ENCODE results near the gene PRR19.

The PRR19 gene

DNA sequence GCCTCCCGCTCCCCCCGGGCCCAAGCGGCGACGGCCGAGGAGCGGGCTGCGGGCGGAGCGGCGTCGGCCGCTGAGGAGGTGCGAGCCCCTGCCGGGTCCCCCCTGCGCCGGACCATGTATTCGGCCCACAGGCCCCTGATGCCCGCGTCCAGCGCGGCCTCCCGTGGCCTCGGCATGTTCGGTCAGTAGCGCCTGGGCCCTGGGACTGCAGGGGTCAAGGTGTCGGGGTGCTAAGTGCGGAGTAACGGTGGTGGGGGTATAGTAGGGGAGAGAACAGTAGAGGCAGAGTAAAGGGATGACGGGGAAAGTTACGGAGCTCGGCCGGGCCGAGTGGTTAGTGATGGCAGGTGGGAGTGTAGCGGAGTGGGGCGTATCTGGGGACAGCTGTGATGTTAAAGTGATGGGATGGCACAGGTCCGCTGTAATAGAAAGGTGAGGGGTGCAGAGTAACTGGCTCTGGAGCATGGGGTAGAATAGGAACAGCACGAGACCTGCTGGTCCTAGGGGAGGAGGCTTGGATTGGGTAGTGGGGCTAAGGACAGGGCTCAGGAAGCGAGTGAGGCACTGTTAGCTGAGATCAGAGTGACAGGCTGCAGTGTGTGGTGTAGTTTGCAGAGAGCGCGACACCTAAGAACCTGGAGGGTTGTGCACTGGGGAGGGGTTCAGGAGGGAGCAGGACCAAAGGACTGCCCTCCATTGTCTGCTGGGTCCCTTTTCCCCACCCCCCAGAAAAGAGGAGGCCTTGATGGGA, 17.2 kb upstream of the PRR19 start:
- no peak for DNase-seq

DNA sequence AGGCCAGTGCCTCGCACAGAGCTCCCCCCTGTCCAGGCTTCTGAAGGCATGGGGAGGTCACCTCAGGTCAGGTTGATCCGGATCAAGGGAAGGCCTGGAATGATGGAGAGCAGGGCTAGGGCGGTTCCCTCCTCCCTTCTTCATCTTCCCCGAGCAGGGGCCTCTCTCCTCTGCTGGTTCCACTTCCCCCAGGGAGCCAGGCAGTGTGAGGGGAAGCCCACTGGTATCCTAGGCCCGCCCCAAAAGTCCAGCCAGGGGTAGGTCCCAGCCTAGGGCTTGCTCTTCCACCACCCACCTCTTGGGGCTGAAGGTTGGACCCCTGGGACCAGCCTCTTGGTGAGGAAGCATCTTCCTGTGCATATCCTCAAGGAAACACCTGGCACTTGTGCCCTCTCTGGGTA, 16.4 kb upstream of the PRR19 start:
- no peak for DNase-seq

DNA sequence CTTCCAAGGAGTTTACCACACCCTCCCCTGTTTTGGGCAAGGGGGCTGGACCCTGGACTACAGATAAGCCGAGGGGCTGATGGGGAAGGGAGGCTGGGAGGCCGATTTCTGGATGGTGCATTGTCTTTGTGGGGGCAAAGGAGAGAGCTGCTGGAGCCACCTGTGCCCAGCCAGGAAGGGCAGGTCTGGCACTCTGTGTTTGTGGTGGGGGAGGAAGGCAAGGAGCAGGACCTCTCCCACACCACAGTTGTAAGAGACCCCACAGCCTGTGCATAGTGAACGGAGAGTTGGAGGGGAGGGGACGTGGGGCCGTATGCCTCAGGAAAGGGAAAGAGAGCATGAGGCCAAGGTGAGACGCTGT, 16.0 kb upstream of the PRR19 start:
- DNase-seq: no peak

DNA sequence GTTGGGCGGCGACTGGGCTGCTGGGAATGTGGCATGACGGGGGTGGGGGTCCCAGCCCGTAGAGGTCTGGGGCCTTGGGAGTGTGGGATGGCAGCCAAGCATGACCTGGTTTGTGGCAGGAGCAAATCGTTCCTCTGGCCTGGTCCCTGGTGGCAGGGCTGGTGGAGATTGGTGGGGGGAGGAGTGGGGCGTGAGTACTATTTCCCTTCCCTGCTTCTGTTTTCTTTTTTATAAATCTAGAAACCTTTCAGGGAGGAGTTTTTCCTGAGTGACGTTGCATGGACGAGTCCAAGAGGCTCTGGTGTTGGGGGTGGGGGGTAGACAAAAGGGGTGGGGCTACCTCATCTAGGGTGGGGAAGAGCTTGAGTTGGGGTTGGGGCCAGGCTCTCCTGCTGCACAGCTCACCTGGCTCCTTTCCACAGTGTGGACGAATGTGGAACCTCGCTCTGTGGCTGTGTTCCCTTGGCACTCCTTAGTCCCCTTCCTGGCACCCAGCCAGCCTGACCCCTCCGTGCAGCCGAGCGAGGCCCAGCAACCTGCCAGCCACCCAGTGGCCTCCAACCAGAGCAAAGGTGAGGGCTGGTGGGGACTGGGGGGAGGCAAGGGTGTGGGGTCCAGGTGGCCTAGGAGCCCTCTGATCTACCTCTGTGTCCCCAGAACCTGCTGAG, 15.4 kb upstream of the PRR19 start:
- DNase-seq: no peak

DNA sequence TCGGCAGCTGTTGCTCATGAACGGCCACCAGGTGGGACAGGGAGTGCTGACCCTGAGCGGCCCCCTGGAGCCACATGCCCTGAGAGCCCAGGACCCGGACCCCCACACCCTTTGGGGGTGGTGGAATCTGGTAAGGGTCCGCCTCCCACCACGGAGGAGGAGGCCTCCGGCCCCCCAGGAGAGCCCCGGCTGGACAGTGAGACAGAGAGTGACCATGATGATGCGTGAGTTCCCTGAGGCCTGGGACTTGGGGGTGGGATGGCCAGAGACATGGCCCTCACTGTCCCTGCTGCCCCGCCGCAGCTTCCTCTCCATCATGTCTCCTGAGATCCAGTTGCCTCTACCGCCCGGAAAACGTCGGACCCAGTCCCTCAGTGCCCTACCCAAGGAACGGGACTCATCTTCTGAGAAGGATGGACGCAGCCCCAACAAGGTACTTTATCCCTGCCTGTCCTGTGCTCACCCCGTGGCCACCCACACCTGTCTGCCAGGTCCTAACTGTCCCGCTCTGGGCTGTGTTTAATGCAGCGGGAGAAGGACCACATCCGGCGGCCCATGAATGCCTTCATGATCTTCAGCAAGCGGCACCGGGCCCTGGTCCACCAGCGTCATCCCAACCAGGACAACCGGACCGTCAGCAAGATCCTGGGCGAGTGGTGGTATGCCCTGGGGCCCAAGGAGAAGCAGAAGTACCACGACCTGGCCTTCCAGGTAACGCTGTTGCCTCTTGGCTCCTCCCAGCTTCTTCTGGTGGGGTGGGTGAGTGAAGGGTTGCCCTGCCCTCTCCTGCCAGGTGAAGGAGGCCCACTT, 14.7 kb upstream of the PRR19 start:
- no peak for DNase-seq

DNA sequence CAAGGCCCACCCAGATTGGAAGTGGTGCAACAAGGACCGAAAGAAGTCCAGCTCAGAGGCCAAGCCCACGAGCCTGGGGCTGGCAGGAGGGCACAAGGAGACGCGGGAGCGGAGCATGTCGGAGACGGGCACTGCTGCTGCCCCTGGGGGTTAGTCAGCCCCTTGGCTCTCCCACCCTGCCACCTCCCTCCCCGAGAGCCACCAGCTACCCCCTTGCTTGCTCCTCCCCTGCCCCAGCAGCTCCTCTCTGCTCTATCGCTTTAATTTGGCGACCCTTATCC, 14.2 kb upstream of the PRR19 start:
- DNase-seq: no peak

DNA sequence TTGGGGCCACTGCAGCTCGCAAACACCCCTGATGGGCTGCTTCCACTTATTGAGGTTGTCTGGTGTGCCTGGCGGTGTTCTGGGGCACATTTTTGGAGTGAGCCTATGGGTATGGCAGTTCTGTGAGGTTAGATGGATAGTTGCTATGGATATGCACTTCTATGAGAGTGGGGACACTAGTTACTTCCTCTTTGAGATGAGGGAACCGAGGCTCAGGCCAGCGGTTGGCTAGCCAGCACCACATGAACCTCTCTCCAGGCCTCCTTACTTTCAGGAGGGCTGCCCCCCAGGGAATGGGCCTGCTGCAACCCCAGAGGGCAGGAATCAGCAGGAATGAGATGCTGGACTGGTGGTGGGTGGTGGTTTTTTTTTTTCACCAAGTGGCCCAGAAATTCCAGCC, 13.5 kb upstream of the PRR19 start:
- no peak for DNase-seq

DNA sequence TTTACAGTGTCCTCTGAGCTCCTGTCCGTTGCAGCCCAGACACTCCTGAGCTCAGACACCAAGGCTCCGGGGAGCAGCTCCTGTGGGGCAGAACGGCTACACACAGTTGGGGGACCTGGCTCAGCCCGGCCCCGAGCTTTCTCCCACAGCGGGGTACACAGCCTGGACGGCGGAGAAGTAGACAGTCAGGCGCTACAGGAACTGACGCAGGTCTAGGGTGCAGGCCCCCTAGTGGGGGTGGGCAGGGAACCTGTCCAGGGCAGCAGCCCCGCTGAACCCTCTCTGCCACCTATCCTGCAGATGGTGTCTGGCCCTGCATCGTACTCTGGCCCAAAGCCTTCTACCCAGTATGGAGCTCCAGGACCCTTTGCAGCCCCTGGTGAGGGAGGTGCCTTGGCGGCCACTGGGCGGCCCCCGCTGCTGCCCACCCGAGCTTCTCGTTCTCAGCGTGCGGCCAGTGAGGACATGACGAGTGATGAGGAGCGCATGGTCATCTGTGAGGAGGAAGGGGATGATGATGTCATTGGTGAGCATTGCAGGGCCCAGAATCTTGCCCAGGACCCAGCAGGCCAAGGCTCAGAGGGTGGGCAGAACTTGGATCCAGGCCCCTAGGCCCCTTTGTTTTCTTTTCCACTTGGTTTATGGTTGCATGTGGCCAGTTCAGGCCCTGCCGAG, 12.9 kb upstream of the PRR19 start:
- DNase-seq: no peak

DNA sequence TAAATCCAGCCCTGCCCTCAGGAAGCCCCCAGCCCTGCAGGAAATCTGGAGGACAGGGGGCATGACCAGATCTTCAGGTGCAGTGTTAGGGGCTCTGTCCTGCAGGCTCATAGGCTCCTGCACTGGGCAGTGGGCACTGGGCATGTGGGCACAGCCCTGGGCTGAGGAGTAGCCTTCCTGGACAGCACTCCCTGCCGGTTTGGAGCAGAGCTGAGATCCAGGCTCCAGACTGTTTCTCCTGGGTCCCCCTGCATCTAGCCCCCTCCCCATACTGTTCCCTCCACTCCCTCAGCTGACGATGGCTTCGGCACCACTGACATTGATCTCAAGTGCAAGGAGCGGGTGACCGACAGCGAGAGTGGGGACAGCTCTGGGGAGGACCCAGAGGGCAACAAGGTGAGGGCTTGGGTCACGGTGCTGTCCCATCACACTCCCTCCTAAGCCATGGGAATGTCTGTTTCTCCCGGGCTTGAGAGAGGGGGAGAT, 12.3 kb upstream of the PRR19 start:
- no peak for DNase-seq

DNA sequence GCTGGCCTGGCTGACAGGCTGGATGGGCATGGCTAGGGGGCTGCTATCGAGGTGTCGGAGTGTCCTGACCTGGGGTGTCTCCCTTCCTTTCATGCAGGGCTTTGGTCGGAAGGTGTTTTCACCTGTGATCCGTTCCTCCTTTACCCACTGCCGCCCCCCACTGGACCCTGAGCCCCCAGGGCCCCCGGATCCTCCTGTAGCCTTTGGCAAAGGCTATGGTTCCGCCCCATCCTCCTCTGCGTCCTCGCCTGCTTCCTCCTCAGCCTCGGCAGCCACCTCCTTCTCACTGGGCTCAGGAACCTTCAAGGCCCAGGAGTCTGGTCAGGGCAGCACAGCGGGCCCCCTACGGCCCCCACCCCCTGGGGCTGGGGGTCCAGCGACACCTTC, 11.8 kb upstream of the PRR19 start:
- DNase-seq: no peak

DNA sequence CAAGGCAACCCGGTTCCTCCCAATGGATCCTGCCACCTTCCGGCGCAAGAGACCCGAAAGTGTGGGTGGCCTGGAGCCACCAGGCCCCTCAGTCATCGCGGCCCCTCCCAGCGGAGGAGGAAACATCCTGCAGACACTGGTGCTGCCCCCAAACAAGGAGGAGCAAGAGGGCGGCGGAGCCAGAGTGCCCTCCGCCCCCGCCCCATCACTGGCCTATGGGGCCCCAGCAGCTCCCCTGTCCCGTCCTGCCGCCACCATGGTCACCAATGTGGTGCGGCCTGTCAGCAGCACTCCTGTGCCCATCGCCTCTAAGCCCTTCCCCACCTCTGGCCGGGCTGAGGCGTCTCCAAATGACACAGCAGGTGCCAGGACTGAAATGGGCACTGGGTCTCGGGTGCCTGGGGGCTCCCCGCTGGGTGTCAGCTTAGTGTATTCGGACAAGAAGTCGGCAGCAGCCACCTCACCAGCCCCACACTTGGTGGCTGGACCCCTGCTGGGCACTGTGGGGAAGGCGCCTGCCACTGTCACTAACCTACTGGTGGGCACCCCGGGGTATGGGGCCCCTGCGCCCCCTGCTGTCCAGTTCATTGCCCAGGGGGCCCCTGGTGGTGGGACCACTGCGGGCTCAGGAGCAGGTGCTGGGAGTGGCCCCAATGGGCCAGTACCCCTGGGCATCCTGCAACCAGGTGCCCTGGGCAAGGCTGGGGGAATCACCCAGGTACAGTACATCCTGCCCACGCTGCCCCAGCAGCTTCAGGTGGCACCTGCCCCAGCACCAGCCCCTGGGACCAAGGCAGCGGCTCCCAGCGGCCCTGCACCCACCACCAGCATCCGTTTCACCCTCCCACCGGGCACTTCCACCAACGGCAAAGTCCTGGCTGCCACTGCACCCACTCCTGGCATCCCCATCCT, 11.2 kb upstream of the PRR19 start:
- no peak for DNase-seq

DNA sequence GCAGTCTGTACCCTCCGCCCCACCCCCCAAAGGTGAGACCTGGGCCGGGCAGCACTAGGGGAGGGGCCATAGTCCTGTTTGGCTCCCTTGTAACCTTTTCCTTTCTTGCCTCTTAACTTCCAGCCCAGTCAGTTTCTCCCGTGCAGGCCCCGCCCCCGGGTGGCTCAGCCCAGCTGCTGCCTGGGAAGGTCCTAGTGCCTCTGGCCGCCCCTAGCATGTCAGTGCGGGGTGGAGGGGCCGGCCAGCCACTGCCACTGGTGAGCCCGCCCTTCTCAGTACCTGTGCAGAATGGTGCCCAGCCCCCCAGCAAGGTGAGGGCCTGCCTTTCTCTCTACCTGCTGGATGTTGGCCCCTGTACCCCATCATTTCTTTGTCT, 10.5 kb upstream of the PRR19 start:
- no peak for DNase-seq

DNA sequence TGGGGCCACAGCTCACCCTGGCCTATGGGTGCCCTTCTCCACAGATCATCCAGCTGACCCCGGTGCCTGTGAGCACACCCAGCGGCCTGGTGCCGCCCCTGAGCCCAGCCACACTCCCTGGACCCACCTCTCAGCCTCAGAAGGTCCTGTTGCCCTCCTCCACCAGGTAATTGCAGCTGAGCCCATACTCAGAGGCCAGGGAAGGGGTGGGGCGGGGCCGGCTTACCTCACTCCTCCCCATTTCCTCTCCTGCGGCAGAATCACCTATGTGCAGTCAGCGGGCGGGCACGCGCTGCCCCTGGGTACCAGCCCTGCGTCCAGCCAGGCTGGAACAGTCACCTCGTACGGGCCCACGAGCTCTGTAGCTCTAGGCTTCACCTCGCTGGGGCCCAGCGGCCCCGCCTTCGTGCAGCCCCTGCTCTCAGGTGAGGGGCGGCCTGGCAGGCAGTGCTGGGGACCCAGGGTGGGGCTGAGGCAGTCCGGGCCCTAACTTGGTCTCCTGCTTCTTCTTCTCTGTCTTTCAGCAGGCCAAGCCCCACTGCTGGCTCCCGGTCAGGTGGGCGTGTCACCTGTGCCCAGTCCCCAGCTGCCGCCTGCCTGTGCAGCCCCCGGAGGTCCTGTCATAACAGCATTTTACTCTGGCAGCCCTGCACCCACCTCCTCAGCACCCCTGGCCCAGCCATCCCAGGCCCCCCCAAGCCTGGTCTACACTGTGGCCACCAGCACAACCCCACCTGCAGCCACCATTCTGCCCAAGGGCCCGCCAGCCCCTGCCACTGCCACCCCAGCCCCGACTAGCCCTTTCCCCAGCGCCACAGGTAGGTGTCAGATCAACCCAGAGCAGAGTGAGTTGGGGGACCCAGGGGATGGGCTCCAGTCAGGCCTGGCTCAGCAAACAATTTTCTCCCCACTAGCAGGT, 9.6 kb upstream of the PRR19 start:
- no peak for DNase-seq

DNA sequence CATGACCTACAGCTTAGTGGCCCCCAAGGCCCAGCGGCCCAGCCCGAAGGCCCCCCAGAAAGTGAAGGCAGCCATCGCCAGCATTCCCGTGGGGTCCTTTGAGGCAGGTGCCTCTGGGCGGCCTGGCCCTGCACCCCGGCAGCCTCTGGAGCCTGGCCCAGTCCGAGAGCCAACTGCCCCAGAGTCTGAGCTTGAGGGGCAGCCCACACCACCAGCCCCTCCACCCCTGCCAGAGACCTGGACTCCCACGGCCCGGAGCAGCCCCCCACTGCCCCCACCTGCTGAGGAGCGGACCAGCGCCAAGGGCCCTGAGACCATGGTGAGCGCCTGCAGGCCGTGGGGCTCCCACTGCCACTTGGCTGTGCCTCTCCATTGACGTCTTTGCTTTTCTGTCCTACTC, 9.0 kb upstream of the PRR19 start:
- DNase-seq: no peak

DNA sequence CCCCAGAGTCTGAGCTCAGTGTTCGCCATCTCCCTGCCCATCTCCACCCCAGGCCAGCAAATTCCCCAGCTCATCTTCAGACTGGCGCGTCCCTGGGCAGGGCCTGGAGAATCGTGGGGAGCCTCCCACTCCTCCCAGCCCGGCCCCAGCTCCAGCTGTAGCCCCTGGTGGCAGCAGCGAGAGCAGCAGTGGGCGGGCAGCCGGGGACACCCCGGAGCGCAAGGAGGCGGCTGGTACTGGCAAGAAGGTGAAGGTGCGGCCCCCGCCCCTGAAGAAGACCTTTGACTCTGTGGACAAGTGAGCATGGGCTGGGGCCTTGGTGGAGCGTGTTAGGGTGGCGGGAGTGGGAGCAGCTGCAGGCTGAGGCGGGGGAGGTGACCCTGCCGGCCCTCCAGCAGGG, 8.4 kb upstream of the PRR19 start:
- no peak for DNase-seq

DNA sequence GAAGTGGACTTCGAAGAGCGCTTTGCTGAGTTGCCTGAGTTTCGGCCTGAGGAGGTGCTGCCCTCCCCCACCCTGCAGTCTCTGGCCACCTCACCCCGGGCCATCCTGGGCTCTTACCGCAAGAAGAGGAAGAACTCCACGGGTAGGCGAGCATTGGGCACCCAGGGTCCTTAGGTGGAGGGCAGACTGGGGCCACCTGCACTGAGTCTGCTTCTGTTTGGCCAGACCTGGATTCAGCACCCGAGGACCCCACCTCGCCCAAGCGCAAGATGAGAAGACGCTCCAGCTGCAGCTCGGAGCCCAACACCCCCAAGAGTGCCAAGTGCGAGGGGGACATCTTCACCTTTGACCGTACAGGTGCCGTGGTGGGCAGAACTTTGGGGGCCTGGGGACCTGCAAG, 8.0 kb upstream of the PRR19 start:
- DNase-seq: no peak

DNA sequence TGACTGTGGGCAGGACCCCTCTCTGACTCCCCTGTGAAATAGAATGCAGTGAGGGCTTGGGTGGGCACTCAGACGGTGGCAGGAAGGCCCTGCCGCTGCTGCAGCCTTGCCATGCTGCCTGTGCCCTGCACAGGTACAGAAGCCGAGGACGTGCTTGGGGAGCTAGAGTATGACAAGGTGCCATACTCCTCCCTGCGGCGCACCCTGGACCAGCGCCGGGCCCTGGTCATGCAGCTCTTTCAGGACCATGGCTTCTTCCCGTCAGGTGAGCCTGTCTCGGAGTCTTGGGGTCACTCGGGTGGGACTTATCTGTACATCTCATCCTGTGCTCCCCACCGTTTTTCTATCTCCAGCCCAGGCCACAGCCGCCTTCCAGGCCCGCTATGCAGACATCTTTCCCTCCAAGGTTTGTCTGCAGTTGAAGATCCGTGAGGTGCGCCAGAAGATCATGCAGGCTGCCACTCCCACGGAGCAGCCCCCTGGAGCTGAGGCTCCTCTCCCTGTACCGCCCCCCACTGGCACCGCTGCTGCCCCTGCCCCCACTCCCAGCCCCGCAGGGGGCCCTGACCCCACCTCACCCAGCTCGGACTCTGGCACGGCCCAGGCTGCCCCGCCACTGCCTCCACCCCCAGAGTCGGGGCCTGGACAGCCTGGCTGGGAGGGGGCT, 7.3 kb upstream of the PRR19 start:
- no peak for DNase-seq

DNA sequence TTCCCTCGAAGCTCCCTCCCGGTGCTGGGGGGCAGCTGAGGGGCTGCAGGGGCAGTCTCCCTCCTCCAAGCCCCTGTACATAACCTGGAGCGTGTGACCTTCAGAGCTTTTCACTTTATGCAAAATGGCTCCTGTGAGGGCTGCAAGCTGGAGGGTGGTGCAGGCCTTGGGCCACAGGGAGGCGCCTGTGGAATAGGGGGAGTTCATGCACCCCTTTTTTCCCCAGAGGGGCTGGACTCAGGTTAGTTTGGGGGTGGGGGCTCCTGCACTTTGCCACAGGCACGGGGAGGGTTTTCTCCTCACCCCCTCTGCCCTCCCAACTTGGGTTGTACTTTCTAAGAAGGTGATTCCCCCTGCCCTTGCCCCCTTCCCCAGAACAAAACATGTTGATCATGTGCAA, 6.6 kb upstream of the PRR19 start:
- no peak for DNase-seq

DNA sequence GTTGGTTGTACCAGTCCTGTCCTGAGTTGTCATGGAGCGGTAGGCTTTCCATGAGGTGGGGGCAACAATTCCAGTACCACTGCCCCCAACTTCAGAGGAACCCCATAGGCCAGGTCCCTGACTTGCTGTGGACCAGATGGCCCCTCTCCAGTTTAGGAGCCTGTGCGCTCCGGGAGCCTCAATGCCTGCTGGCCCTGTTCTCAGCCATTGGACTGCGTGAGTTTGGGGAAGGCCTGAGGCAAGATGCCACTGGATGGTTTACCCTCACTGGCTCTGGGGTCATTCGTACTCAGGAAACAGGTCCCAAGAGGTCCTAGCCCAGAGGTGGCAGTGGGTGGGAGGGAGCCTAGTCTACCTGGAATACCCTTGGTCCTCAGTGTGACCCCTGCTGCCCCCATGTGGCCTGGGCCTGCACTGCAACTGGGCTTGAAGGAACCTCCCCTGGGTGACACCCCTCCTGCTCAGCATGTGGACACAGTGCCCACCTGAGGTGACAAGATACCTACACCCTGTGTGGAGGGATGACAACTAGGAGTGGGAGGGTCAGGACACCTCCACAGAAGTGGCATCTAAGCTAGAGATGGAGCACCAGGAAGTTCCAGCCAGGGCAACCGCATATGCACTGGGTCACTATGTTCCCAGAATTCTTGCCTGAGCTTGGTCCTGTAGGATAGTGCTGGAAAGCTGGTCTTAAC, 6.0 kb upstream of the PRR19 start:
- peak; percentile 71 for DNase-seq

DNA sequence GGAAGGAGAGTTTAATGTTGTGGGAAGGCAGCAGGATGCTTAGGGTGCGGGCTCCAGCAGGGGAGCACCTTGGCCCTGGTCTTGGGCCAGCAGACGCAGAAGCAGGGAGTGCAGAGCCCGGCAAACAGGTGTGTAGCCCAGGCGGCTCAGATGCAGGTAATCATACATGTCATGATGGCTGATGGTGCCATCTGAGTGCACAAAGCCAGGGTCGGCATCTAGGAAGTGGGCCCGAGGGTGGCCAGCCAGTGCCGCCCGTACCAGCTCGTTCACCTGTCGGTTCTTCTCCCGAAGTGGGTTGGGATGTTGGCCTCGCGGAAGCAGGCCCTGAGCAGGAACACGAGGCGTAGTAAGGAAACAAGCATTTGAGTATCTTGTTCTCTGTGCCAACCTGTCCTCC, 4.9 kb upstream of the PRR19 start:
- no peak for DNase-seq

Data from NCI-H1105 (cell line).